T-cell (primary cell): Measurements from ENCODE around the gene NRIP1. TPM values are rescaled to one million over a fixed set of nuclear protein-coding genes. Genes with fewer than 3 reads are reported as not detected.
"Not testable (repeated sequence)": the region's sequence is repeated elsewhere in the genome, so short reads cannot be mapped to it uniquely, and the experiment has no call there.

Experiments used
- ATAC-seq, 4 experiments: fragments of 200-7000 bp in 3 of 4; fragments of 150-1000 bp in 1 of 4; cut with Tn5 transposase; replicated peaks in 1 of 4; 1 replicate in 3 of 4; 2 replicates in 1 of 4; pipeline ENCODE4 v1.10.0; 2021; ENCODE audit warnings: moderate library complexity in 3 of 4, mild to moderate bottlenecking in 2 of 4, moderate number of reproducible peaks in 1 of 4
- CTCF ChIA-PET, 2 donors: fragments of 300-600 bp; sonication (Branson Sonifier 250); formaldehyde crosslinking; loops; one replicate each; lab custom pipeline; 2022; ENCODE audit warnings: antibody characterized with exemption in 2 of 2; lab: Charles Lee
- POLR2A ChIA-PET, 2 donors: fragments of 300-600 bp; sonication (Branson Sonifier 250); formaldehyde crosslinking; loops; one replicate each; lab custom pipeline; 2022; ENCODE audit warnings: antibody characterized with exemption in 2 of 2; lab: Charles Lee
- DNase-seq, 35 experiments: peaks; one replicate each; pipeline versions ENCODE4 v3.0.0 to v3.0.0-alpha.2; 2013 to 2023
- H3K27ac ChIP-seq: one replicate; pipeline ENCODE4 v1.5.1; 2013; ENCODE audit warnings: low read length
- H3K27me3 ChIP-seq, 2 experiments: replicated peaks in 1 of 2; 1 replicate in 1 of 2; 2 replicates in 1 of 2; pipeline versions ENCODE4 v1.6.1 to v1.7.0; 2013; ENCODE audit warnings: low read length in 1 of 2, mixed read lengths in 1 of 2; ENCODE audit not compliant: control insufficient read depth in 2 of 2, insufficient read depth in 2 of 2; ENCODE audit errors: extremely low read depth in 1 of 2
- H3K36me3 ChIP-seq, 2 donors: 1 replicate in 1 of 2; 2 replicates in 1 of 2; pipeline versions ENCODE4 v1.6.1 to v1.7.0; 2013; ENCODE audit warnings: low read length in 1 of 2; ENCODE audit not compliant: control insufficient read depth in 2 of 2, insufficient read depth in 1 of 2; ENCODE audit errors: extremely low read depth in 1 of 2
- H3K4me1 ChIP-seq, 2 experiments: 1 replicate in 1 of 2; 2 replicates in 1 of 2; pipeline versions ENCODE4 v1.6.1 to v1.7.0; 2013; ENCODE audit warnings: low read length in 2 of 2, mixed read lengths in 1 of 2; ENCODE audit not compliant: insufficient read depth in 2 of 2, control insufficient read depth in 1 of 2; ENCODE audit errors: extremely low read depth in 1 of 2
- H3K4me3 ChIP-seq, 2 donors: 1 replicate in 1 of 2; 2 replicates in 1 of 2; pipeline versions ENCODE4 v1.5.1 to v1.7.0; 2013; ENCODE audit warnings: mild to moderate bottlenecking in 2 of 2, low read length in 1 of 2, moderate library complexity in 1 of 2; ENCODE audit not compliant: control insufficient read depth in 1 of 2; ENCODE audit errors: extremely low read depth in 1 of 2
- H3K9me3 ChIP-seq: 2 replicates; pipeline ENCODE4 v1.7.0; 2013
- H3K27ac Mint-ChIP-seq, 2 donors: one replicate each; pipeline ENCODE4 v1.8.0; 2020 to 2021; ENCODE audit warnings: mild to moderate bottlenecking in 2 of 2, mixed read lengths in 2 of 2
- H3K27me3 Mint-ChIP-seq, 2 donors: one replicate each; pipeline ENCODE4 v1.8.0; 2021 to 2022; ENCODE audit warnings: mixed read lengths in 2 of 2
- H3K36me3 Mint-ChIP-seq: one replicate; pipeline ENCODE4 v1.8.0; 2021; ENCODE audit warnings: mixed read lengths
- H3K4me1 Mint-ChIP-seq, 3 donors: one replicate each; pipeline ENCODE4 v1.8.0; 2020 to 2022; ENCODE audit warnings: mixed read lengths in 3 of 3, mild to moderate bottlenecking in 1 of 3
- H3K4me3 Mint-ChIP-seq, 3 donors: one replicate each; pipeline ENCODE4 v1.8.0; 2020 to 2022; ENCODE audit warnings: mild to moderate bottlenecking in 3 of 3, mixed read lengths in 3 of 3, moderate library complexity in 3 of 3
- H3K9me3 Mint-ChIP-seq, 3 donors: one replicate each; pipeline ENCODE4 v1.8.0; 2020 to 2022; ENCODE audit warnings: mixed read lengths in 3 of 3
- WGBS: methylation state at CpG from one replicate; pipeline ENCODE4 v1.1.5; 2013; ENCODE audit warnings: missing lambda C conversion rate; ENCODE audit not compliant: insufficient coverage; 5-methylcytosine and 5-hydroxymethylcytosine counted together
- total RNA-seq, 35 experiments: library from RNA in 6 of 35; stranded (reverse) in 6 of 35; fragments of 120-200 nt in 1 of 35; gene quantifications; one replicate each; pipeline versions ENCODE4 v1.2.1 to v1.2.4 and lab custom pipeline; 2013 to 2026

Gene NRIP1
- total RNA-seq, 5 donors from 2014 or later (not counting 1 experiment from before 2014, with no cell fraction given): 19.5 to 35.8 (median 26.5) TPM

DNA sequence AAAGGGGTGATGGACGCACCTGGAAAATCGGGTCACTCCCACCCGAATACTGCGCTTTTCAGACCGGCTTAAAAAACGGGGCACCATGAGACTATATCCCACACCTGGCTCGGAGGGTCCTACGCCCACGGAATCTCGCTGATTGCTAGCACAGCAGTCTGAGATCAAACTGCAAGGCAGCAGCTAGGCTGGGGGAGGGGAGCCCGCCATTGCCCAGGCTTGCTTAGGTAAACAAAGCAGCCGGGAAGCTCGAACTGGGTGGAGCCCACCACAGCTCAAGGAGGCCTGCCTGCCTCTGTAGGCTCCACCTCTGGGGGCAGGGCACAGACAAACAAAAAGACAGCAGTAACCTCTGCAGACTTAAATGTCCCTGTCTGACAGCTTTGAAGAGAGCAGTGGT, 137.5 kb downstream of the NRIP1 start:
- H3K27ac Mint-ChIP-seq, H3K27ac ChIP-seq, H3K36me3 Mint-ChIP-seq, ATAC-seq, DNase-seq, H3K4me1 Mint-ChIP-seq, CTCF ChIA-PET, H3K4me1 ChIP-seq, POLR2A ChIA-PET, H3K9me3 ChIP-seq, H3K27me3 ChIP-seq, H3K9me3 Mint-ChIP-seq, H3K4me3 ChIP-seq, H3K4me3 Mint-ChIP-seq, H3K27me3 Mint-ChIP-seq, H3K36me3 ChIP-seq: not testable (repeated sequence)
- 82% methylated on average over 2 of the region's 13 CpGs for WGBS

DNA sequence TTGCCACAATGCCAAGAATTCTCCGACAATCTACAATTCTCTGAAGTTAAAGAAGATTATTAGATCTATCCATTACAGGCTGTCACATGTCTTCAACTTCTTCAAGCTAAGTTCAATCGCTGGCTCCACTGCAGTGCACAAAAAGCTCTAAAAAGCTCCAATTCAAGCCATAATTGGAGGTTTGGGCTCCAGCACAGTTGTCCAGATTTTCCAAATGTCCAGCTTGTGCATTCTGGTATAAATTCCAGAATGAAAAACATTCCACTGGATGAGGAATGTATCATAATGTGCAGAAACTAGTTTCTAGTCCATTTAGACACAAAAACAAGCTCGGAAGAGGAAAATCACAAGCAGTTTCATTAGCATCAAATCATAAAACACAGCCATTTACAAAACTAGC, 138.6 kb downstream of the NRIP1 start:
- Mint-ChIP-seq H3K27ac (no peak overlapping the region), H3K36me3 (no peaks in the 10 kb centered on the region), H3K4me1 (no peaks in the 10 kb centered on the region), H3K9me3 (no peaks in the 10 kb centered on the region), H3K27me3 (peaks cover 0 to 1% of the 10 kb centered on the region in 2 donors), H3K4me3 (no peak overlapping the region)
- H3K27ac ChIP-seq: no peak overlapping the region
- CTCF ChIA-PET: no interaction called here
- no peaks in the 10 kb centered on the region for H3K36me3 ChIP-seq
- POLR2A ChIA-PET: no interaction called here
- DNase-seq (no peak), ATAC-seq (no peak)
- no peaks in the 10 kb centered on the region for H3K9me3 ChIP-seq
- no peaks in the 10 kb centered on the region for H3K4me1 ChIP-seq
- no peak overlapping the region for H3K4me3 ChIP-seq
- H3K27me3 ChIP-seq: no peaks in the 10 kb centered on the region
- no CpG with 5 or more reads among the region's 3 CpGs for WGBS

DNA sequence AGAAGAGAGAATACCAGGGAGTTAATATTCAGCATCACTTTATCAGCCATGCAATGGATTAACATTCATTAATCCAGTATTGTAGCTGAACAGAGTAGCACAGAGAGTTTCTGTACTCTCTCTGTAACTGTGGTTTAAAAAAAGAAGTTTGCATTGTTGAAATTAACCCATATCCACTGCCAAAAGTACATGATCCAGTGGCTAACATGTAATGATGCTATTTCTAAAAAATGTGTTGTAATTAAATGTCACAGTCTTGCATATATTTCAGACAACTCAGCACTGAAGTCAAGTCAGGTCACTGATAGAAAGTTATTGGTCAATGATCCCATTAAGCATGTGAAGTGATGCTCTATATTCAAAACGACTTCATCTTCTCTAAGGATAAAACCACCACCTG, 141.3 kb downstream of the NRIP1 start:
- peaks cover 0 to 1% of the 10 kb centered on the region in 2 donors for H3K27me3 Mint-ChIP-seq
- CTCF ChIA-PET: no interaction called here
- Histone ChIP-seq H3K9me3 (no peaks in the 10 kb centered on the region), H3K27me3 (no peaks in the 10 kb centered on the region), H3K27ac (no peak overlapping the region), H3K4me3 (no peak overlapping the region), H3K36me3 (no peaks in the 10 kb centered on the region), H3K4me1 (no peaks in the 10 kb centered on the region)
- DNase-seq: no peak
- no peaks in the 10 kb centered on the region for H3K4me1 Mint-ChIP-seq
- no CpG with 5 or more reads among the region's 1 CpG for WGBS
- no peak overlapping the region for H3K4me3 Mint-ChIP-seq
- H3K36me3 Mint-ChIP-seq: no peaks in the 10 kb centered on the region
- ATAC-seq: no peak
- no peaks in the 10 kb centered on the region for H3K9me3 Mint-ChIP-seq
- POLR2A ChIA-PET: no interaction called here
- no peak overlapping the region for H3K27ac Mint-ChIP-seq

DNA sequence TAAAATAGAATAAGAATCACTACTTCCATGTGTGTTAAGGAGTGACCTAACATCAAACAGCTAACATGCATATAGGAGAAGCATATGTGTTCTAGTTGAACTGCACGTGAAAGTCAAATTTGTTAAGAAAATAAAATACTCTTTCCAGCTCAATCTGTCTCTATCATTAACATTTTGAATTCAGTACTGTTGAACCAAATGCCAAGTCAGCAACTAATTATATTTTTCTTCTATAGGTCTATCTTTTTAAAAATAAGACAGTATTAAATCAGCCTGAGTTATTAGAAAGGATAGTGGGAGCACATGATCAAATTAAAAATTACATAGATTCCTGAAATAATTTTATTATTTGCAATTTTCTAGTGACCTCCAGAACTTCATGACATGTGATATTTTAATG, 141.8 kb downstream of the NRIP1 start:
- no peak for ATAC-seq
- H3K36me3 ChIP-seq: no peaks in the 10 kb centered on the region
- H3K36me3 Mint-ChIP-seq: no peaks in the 10 kb centered on the region

DNA sequence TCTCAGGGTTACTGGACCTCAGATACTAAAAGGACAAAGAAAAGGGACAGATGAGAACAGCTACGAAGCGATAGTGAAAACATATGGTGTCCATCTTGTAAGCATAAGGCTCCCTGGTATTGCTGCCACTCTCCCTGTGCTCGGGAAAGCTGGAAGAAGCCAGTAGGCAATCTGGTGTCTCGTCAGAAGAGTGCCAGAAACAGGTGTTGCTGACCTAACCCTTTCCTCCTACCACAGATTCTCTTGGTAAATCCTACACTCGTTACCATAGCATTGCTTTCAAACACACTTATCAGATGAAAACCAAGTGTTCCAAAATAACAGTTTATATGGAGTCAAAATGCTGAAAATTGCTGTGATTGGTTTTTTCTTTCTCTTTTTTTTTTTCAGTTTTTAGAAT, 146.3 kb downstream of the NRIP1 start:
- H3K9me3 ChIP-seq: no peaks in the 10 kb centered on the region
- H3K27me3 Mint-ChIP-seq: peaks cover 0 to 1% of the 10 kb centered on the region in 2 donors
- ATAC-seq: no peak
- no peak overlapping the region for H3K4me3 ChIP-seq
- H3K4me3 Mint-ChIP-seq: no peak overlapping the region
- no peaks in the 10 kb centered on the region for H3K4me1 ChIP-seq
- ChIA-PET POLR2A (no interaction called here), CTCF (no interaction called here)
- WGBS: 88% methylated on average over 4 of the region's 5 CpGs
- no peaks in the 10 kb centered on the region for H3K9me3 Mint-ChIP-seq
- no peak overlapping the region for H3K27ac ChIP-seq
- no peaks in the 10 kb centered on the region for H3K27me3 ChIP-seq
- no peaks in the 10 kb centered on the region for H3K4me1 Mint-ChIP-seq
- no peak overlapping the region for H3K27ac Mint-ChIP-seq
- DNase-seq: no peak
- H3K36me3 ChIP-seq: no peaks in the 10 kb centered on the region
- H3K36me3 Mint-ChIP-seq: no peaks in the 10 kb centered on the region

More for the DNA sequence above, 141.8 kb downstream of the NRIP1 start:
- H3K4me1 Mint-ChIP-seq: no peaks in the 10 kb centered on the region
- H3K27ac Mint-ChIP-seq: no peak overlapping the region
- ChIA-PET POLR2A (no interaction called here), CTCF (no interaction called here)
- Histone ChIP-seq H3K9me3 (no peaks in the 10 kb centered on the region), H3K4me1 (no peaks in the 10 kb centered on the region), H3K27me3 (no peaks in the 10 kb centered on the region), H3K27ac (no peak overlapping the region), H3K4me3 (no peak overlapping the region)
- H3K27me3 Mint-ChIP-seq: peaks cover 0 to 1% of the 10 kb centered on the region in 2 donors
- no peak for DNase-seq
- no peak overlapping the region for H3K4me3 Mint-ChIP-seq
- WGBS: no CpG with 5 or more reads among the region's 1 CpG
- H3K9me3 Mint-ChIP-seq: no peaks in the 10 kb centered on the region

DNA sequence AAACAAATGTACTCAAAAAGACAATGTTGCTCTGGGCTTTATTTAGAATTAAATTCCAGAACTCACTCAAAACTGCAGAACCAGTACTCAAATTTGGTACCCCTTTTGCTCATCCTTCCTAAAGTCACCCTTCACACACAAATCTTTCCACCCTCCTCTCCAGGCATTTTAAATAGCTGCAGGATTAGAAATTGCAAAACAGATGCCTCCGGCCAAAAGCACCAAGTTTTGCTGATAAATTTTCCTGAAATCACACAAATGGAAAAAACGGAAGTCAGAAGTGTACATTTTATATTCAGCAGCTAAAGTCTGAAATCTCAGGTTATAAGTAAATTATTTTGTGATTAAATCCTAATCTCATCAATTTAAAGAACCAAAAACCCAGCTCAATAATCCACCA, 147.0 kb downstream of the NRIP1 start:
- H3K27ac Mint-ChIP-seq: no peak overlapping the region
- DNase-seq (no peak), ATAC-seq (no peak)
- H3K27me3 Mint-ChIP-seq: no peaks in the 10 kb centered on the region
- H3K27ac ChIP-seq: no peak overlapping the region
- no peaks in the 10 kb centered on the region for H3K27me3 ChIP-seq
- no peaks in the 10 kb centered on the region for H3K4me1 Mint-ChIP-seq
- no peak overlapping the region for H3K4me3 Mint-ChIP-seq
- WGBS: no CpG with 5 or more reads among the region's 2 CpGs
- H3K36me3 Mint-ChIP-seq: no peaks in the 10 kb centered on the region
- no peaks in the 10 kb centered on the region for H3K4me1 ChIP-seq
- H3K9me3 Mint-ChIP-seq: no peaks in the 10 kb centered on the region
- ChIA-PET CTCF (interaction anchor here in 1 of 2 donors (0.5 kb wide), 1 partner anchor 1333 kb away, joined by 3 read pairs; no protein-coding TSS in a partner anchor), POLR2A (no interaction called here)
- H3K9me3 ChIP-seq: no peaks in the 10 kb centered on the region
- H3K36me3 ChIP-seq: no peaks in the 10 kb centered on the region
- H3K4me3 ChIP-seq: no peak overlapping the region

DNA sequence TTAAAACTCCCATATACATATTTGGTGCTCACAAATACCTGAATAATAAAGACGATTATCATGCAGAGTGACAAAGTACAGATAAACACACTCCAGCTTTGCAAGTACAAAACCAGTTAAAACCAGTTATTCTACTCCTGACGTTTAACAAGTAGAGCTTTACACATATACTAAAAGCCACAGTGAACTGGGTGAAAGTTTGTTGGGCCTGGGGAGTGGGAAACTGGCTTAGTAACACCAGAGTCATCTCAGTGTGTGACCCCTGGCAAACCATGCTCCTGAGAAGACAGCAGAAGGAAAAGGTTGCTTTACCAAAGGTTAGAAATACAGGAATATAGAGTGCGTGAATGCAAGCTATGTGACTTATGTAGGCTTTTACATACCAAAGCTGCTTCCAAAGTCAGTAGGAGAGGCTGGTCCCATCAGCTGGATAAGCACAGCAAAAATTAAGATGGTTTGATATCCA, 148.1 kb downstream of the NRIP1 start:
- no peak overlapping the region for H3K4me3 Mint-ChIP-seq
- H3K4me3 ChIP-seq: no peak overlapping the region
- H3K4me1 ChIP-seq: no peaks in the 10 kb centered on the region
- CTCF ChIA-PET: no interaction called here
- no peaks in the 10 kb centered on the region for H3K9me3 ChIP-seq
- no peaks in the 10 kb centered on the region for H3K9me3 Mint-ChIP-seq
- no peak overlapping the region for H3K27ac Mint-ChIP-seq
- no peaks in the 10 kb centered on the region for H3K36me3 ChIP-seq
- DNase-seq (no peak), ATAC-seq (no peak)
- peaks cover 2 to 4% of the 10 kb centered on the region in 2 donors for H3K27me3 Mint-ChIP-seq
- 100% methylated on average over 1 of the region's 3 CpGs for WGBS
- no peaks in the 10 kb centered on the region for H3K27me3 ChIP-seq
- H3K4me1 Mint-ChIP-seq: no peaks in the 10 kb centered on the region
- POLR2A ChIA-PET: no interaction called here
- H3K27ac ChIP-seq: no peak overlapping the region
- H3K36me3 Mint-ChIP-seq: no peaks in the 10 kb centered on the region
